Measurements from ENCODE around the gene ZNF398.

ZNF398 gene

GRCh38 chr7:149228831-149229471 lies 81.7 kb downstream of the ZNF398 start:
- DNase-seq (ENCODE audit: low read depth) = no peak

- DNase-seq (ENCODE audit: low read depth) = no peak
Measured at GRCh38 chr7:149229526-149229925, 82.3 kb downstream of the ZNF398 start.

- no peak for DNase-seq (ENCODE audit: low read depth)
Measured at GRCh38 chr7:149232362-149232761, 85.1 kb downstream of the ZNF398 start.

All from T follicular helper cell (primary cell).